Measurements from ENCODE around the gene GJD2. TPM values are rescaled to one million over a fixed set of nuclear protein-coding genes. Genes with fewer than 3 reads are reported as not detected.

The GJD2 gene
- total and polyA plus RNA-seq, 4 donors: 0.13 TPM; not detected in 3

DNA sequence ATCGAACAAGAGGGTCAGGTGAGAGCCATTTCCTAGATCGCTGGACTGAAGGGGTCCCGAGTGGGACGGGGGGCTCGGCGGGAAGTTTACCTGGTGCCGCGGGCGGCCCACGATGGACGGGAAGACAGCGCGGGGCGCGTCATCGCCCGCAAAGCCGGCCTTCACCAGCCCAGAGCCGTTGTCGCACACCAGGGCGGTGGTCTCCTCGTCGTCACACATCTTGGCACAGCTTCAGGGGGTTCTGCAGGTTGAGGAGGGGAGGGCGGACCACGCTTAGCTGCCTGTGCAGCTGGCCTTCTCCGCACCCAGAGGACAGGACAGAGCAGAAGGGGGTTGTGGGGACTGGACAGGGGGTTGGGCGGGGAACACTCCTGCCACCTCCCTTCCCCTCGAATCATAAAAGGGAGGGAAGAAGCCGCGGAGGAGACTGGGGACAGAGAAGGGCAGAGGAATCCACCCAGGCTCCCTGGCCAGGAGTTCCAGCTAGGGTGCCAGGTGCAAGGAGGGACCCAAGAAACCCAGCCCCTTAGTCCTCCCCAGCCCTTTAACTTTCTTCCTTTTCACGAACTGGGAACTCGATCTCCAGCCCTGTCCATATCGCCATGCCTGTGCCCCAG lies 39.9 kb upstream of the GJD2 start:
- Histone ChIP-seq H3K27me3 (ENCODE audit: control insufficient read depth in 1 of 2, insufficient read depth in 2 of 2, low read length in 1 of 2) (no peaks in the 10 kb centered on the region), H3K4me1 (ENCODE audit: control insufficient read depth in 1 of 2, insufficient read depth in 2 of 2, low read length in 2 of 2) (peaks cover 0 to 11% of the 10 kb centered on the region in 2 donors), H3K9me3 (ENCODE audit: control insufficient read depth, low read length) (no peaks in the 10 kb centered on the region), H3K36me3 (ENCODE audit: control insufficient read depth in 1 of 2, insufficient read depth in 2 of 2, low read length in 1 of 2) (peaks cover 3 to 4% of the 10 kb centered on the region in 2 donors), H3K27ac (ENCODE audit: low read depth in 1 of 2, low read length in 2 of 2) (peak overlapping the region; percentile 73 to 83), H3K4me3 (ENCODE audit: low read length in 2 of 2) (peak overlapping the region; percentile 24 to 72)
- intact Hi-C loops (cut with DNase I): loop anchor here (5.0 kb wide), 5 partner anchors 48 to 108 kb away; no protein-coding TSS in a partner anchor
- DNase-seq: peak; percentile 49 to 69
- peak; percentile 27 for ATAC-seq (ENCODE audit: low FRiP score)
- WGBS, 2 donors: 29 to 37% methylated on average over 31 to 33 of the region's 33 CpGs

DNA sequence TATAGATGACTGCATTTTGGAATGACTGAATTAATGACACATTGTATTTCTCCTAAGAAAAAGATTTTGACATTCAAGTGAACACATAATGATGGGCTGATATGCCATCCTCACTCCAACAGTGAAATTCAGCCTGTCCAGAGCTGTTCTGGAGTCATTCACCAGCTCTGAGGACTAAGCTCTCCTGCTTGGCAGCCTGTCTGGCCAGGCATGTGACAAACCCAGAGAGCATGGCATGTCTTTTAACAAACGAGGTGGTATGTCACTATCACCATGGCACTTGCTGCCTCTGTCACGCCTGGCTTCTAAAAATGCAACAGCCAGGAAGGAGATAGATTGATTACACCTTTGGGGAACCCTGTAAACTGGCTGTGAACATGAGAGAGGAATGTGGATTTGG lies 39.1 kb upstream of the GJD2 start:
- WGBS, 2 donors: 11 to 17% methylated on average over 2 of the region's 2 CpGs
- no peak for DNase-seq
- no peaks in the 10 kb centered on the region for H3K9me3 ChIP-seq (ENCODE audit: control insufficient read depth, low read length)
- intact Hi-C loops (cut with DNase I): loop anchor here in 1 of 2 donors (5.0 kb wide), 1 partner anchor 87 kb away; no protein-coding TSS in a partner anchor
- ATAC-seq (ENCODE audit: low FRiP score): no peak
- H3K36me3 ChIP-seq (ENCODE audit: control insufficient read depth in 1 of 2, insufficient read depth in 2 of 2, low read length in 1 of 2): peaks cover 3 to 4% of the 10 kb centered on the region in 2 donors
- peaks cover 0 to 8% of the 10 kb centered on the region in 2 donors for H3K4me1 ChIP-seq (ENCODE audit: control insufficient read depth in 1 of 2, insufficient read depth in 2 of 2, low read length in 2 of 2)
- peak overlapping the region in 1 of 2 donors; percentile 15 for H3K4me3 ChIP-seq (ENCODE audit: low read length in 2 of 2)
- peak overlapping the region in 1 of 2 donors; percentile 37 for H3K27ac ChIP-seq (ENCODE audit: low read depth in 1 of 2, low read length in 2 of 2)
- H3K27me3 ChIP-seq (ENCODE audit: control insufficient read depth in 1 of 2, insufficient read depth in 2 of 2, low read length in 1 of 2): no peaks in the 10 kb centered on the region

DNA sequence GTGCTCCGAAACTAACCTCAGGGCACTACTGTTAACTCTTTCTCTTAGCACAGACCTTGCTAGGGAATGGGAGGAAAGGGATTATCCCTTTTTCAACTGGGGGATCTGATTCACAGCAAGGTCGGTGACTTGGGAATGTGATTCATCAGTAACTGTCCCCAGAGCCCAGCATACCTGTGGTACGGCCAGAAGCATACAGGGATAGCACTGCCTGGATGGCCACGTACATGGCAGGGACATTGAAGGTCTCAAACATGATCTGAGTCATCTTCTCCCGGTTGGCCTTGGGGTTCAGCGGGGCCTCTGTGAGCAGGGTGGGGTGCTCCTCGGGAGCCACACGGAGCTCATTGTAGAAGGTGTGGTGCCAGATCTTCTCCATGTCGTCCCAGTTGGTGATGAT lies 38.3 kb upstream of the GJD2 start:
- DNase-seq (no peak), ATAC-seq (ENCODE audit: low FRiP score) (no peak)
- H3K36me3 ChIP-seq (ENCODE audit: control insufficient read depth in 1 of 2, insufficient read depth in 2 of 2, low read length in 1 of 2): peaks cover 3 to 4% of the 10 kb centered on the region in 2 donors
- no peaks in the 10 kb centered on the region for H3K27me3 ChIP-seq (ENCODE audit: control insufficient read depth in 1 of 2, insufficient read depth in 2 of 2, low read length in 1 of 2)
- H3K4me1 ChIP-seq (ENCODE audit: control insufficient read depth in 1 of 2, insufficient read depth in 2 of 2, low read length in 2 of 2): peaks cover 0 to 6% of the 10 kb centered on the region in 2 donors
- intact Hi-C loops (cut with DNase I): loop anchor here in 1 of 2 donors (5.0 kb wide), 1 partner anchor 86 kb away; no protein-coding TSS in a partner anchor
- H3K4me3 ChIP-seq (ENCODE audit: low read length in 2 of 2): no peak overlapping the region
- H3K9me3 ChIP-seq (ENCODE audit: control insufficient read depth, low read length): no peaks in the 10 kb centered on the region
- no peak overlapping the region for H3K27ac ChIP-seq (ENCODE audit: low read depth in 1 of 2, low read length in 2 of 2)
- 82% methylated on average over 9 of the region's 9 CpGs for WGBS, 2 donors

- intact Hi-C loops (cut with DNase I): loop anchor here in 1 of 2 donors (5.0 kb wide), 1 partner anchor 84 kb away; no protein-coding TSS in a partner anchor
Observed at GRCh38 chr15:34791701-34792100, 36.9 kb upstream of the GJD2 start.

DNA sequence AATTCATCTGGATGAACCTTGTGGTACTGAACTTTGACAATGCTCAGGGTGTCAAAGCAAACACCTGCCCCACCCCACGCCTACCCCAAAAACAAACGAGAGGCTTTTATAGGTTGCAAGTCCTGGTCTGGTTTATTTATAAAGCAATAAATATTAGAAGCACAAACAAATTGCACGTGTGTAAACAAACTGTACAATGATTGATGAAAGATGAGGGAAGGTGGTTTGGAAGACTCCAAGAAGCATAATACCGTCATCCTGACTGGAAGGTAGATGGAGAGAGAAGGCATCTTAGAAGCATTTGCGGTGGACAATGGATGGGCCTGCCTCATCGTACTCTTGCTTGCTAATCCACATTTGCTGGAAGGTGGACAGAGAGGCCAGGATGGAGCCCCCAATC lies 35.3 kb upstream of the GJD2 start:
- Histone ChIP-seq H3K36me3 (ENCODE audit: control insufficient read depth in 1 of 2, insufficient read depth in 2 of 2, low read length in 1 of 2) (peaks cover 3 to 4% of the 10 kb centered on the region in 2 donors), H3K4me3 (ENCODE audit: low read length in 2 of 2) (no peak overlapping the region), H3K9me3 (ENCODE audit: control insufficient read depth, low read length) (no peaks in the 10 kb centered on the region), H3K27me3 (ENCODE audit: control insufficient read depth in 1 of 2, insufficient read depth in 2 of 2, low read length in 1 of 2) (no peaks in the 10 kb centered on the region), H3K27ac (ENCODE audit: low read depth in 1 of 2, low read length in 2 of 2) (no peak overlapping the region), H3K4me1 (ENCODE audit: control insufficient read depth in 1 of 2, insufficient read depth in 2 of 2, low read length in 2 of 2) (no peaks in the 10 kb centered on the region)
- 62 to 70% methylated on average over 6 of the region's 6 CpGs for WGBS, 2 donors
- ATAC-seq (ENCODE audit: low FRiP score) (no peak), DNase-seq (no peak)
- intact Hi-C loops (cut with DNase I): loop anchor here in 1 of 2 donors (5.0 kb wide), 1 partner anchor 83 kb away; no protein-coding TSS in a partner anchor

More at GRCh38 chr15:34791701-34792100, 36.9 kb upstream of the GJD2 start:
- Histone ChIP-seq H3K27me3 (ENCODE audit: control insufficient read depth in 1 of 2, insufficient read depth in 2 of 2, low read length in 1 of 2) (no peaks in the 10 kb centered on the region), H3K4me1 (ENCODE audit: control insufficient read depth in 1 of 2, insufficient read depth in 2 of 2, low read length in 2 of 2) (peaks cover 0 to 1% of the 10 kb centered on the region in 2 donors), H3K36me3 (ENCODE audit: control insufficient read depth in 1 of 2, insufficient read depth in 2 of 2, low read length in 1 of 2) (peaks cover 3 to 4% of the 10 kb centered on the region in 2 donors), H3K27ac (ENCODE audit: low read depth in 1 of 2, low read length in 2 of 2) (no peak overlapping the region), H3K4me3 (ENCODE audit: low read length in 2 of 2) (no peak overlapping the region), H3K9me3 (ENCODE audit: control insufficient read depth, low read length) (no peaks in the 10 kb centered on the region)
- ATAC-seq (ENCODE audit: low FRiP score): no peak
- WGBS, 2 donors: 64 to 67% methylated on average over 3 of the region's 3 CpGs
- no peak for DNase-seq

GRCh38 chr15:34789326-34789725 lies 34.5 kb upstream of the GJD2 start:
- 44 to 60% methylated on average over 7 of the region's 7 CpGs for WGBS, 2 donors

GRCh38 chr15:34786206-34786605 lies 31.4 kb upstream of the GJD2 start:
- Histone ChIP-seq H3K36me3 (ENCODE audit: control insufficient read depth in 1 of 2, insufficient read depth in 2 of 2, low read length in 1 of 2) (peaks cover 3 to 4% of the 10 kb centered on the region in 2 donors), H3K27ac (ENCODE audit: low read depth in 1 of 2, low read length in 2 of 2) (no peak overlapping the region), H3K4me3 (ENCODE audit: low read length in 2 of 2) (no peak overlapping the region), H3K4me1 (ENCODE audit: control insufficient read depth in 1 of 2, insufficient read depth in 2 of 2, low read length in 2 of 2) (peaks cover 0 to 5% of the 10 kb centered on the region in 2 donors), H3K27me3 (ENCODE audit: control insufficient read depth in 1 of 2, insufficient read depth in 2 of 2, low read length in 1 of 2) (no peaks in the 10 kb centered on the region), H3K9me3 (ENCODE audit: control insufficient read depth, low read length) (no peaks in the 10 kb centered on the region)
- intact Hi-C loops (cut with DNase I): no loop called here
- no peak for DNase-seq
- ATAC-seq (ENCODE audit: low FRiP score): no peak
- WGBS, 2 donors: 88 to 90% methylated on average over 2 of the region's 2 CpGs

More at GRCh38 chr15:34789326-34789725, 34.5 kb upstream of the GJD2 start:
- DNase-seq (no peak), ATAC-seq (ENCODE audit: low FRiP score) (no peak)
- Histone ChIP-seq H3K27me3 (ENCODE audit: control insufficient read depth in 1 of 2, insufficient read depth in 2 of 2, low read length in 1 of 2) (no peaks in the 10 kb centered on the region), H3K4me1 (ENCODE audit: control insufficient read depth in 1 of 2, insufficient read depth in 2 of 2, low read length in 2 of 2) (peaks cover 0 to under 1% of the 10 kb centered on the region in 2 donors), H3K9me3 (ENCODE audit: control insufficient read depth, low read length) (no peaks in the 10 kb centered on the region), H3K27ac (ENCODE audit: low read depth in 1 of 2, low read length in 2 of 2) (no peak overlapping the region), H3K36me3 (ENCODE audit: control insufficient read depth in 1 of 2, insufficient read depth in 2 of 2, low read length in 1 of 2) (peaks cover 3 to 4% of the 10 kb centered on the region in 2 donors), H3K4me3 (ENCODE audit: low read length in 2 of 2) (no peak overlapping the region)
- intact Hi-C loops (cut with DNase I): no loop called here

- DNase-seq (no peak), ATAC-seq (ENCODE audit: low FRiP score) (peak; percentile 15)
- Histone ChIP-seq H3K27me3 (ENCODE audit: control insufficient read depth in 1 of 2, insufficient read depth in 2 of 2, low read length in 1 of 2) (no peaks in the 10 kb centered on the region), H3K9me3 (ENCODE audit: control insufficient read depth, low read length) (no peaks in the 10 kb centered on the region), H3K4me1 (ENCODE audit: control insufficient read depth in 1 of 2, insufficient read depth in 2 of 2, low read length in 2 of 2) (peaks cover 0 to 5% of the 10 kb centered on the region in 2 donors), H3K27ac (ENCODE audit: low read depth in 1 of 2, low read length in 2 of 2) (no peak overlapping the region), H3K36me3 (ENCODE audit: control insufficient read depth in 1 of 2, insufficient read depth in 2 of 2, low read length in 1 of 2) (no peaks in the 10 kb centered on the region), H3K4me3 (ENCODE audit: low read length in 2 of 2) (no peak overlapping the region)
- intact Hi-C loops (cut with DNase I): no loop called here
Observed at GRCh38 chr15:34783991-34784390, 29.2 kb upstream of the GJD2 start.

DNA sequence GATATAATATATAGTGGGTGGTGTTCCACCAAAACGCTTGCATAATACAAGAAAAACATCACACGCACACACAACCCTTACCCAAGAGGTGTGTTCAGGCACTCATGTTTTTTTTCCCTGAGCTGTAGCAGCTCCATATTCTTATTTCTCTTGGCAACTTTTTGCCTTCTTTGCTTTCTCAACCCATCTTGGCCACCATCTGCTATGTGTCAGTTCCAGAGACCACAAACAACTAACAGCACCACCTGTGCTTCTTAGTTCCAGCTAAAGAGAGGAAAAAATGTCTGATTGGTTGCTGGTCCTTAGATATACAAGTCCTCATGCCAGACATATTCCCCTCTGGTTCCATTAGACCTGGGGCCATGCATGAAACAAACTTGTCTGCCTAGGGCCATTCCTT lies 28.6 kb upstream of the GJD2 start:
- ATAC-seq (ENCODE audit: low FRiP score) (no peak), DNase-seq (no peak)
- no peak overlapping the region for H3K4me3 ChIP-seq (ENCODE audit: low read length in 2 of 2)
- no peaks in the 10 kb centered on the region for H3K36me3 ChIP-seq (ENCODE audit: control insufficient read depth in 1 of 2, insufficient read depth in 2 of 2, low read length in 1 of 2)
- no peaks in the 10 kb centered on the region for H3K27me3 ChIP-seq (ENCODE audit: control insufficient read depth in 1 of 2, insufficient read depth in 2 of 2, low read length in 1 of 2)
- no peak overlapping the region for H3K27ac ChIP-seq (ENCODE audit: low read depth in 1 of 2, low read length in 2 of 2)
- 61 to 66% methylated on average over 2 of the region's 2 CpGs for WGBS, 2 donors
- peaks cover 0 to 5% of the 10 kb centered on the region in 2 donors for H3K4me1 ChIP-seq (ENCODE audit: control insufficient read depth in 1 of 2, insufficient read depth in 2 of 2, low read length in 2 of 2)
- intact Hi-C loops (cut with DNase I): no loop called here
- no peaks in the 10 kb centered on the region for H3K9me3 ChIP-seq (ENCODE audit: control insufficient read depth, low read length)
